HG03565 (cell line): ENCODE measurements around the gene SMG6.

ENCODE experiments used
- ATAC-seq: cut with Tn5 transposase; IDR thresholded peaks from one replicate; pipeline ENCODE4 v1.9.1; 2021; ENCODE audit warnings: mild to moderate bottlenecking, moderate library complexity; ENCODE audit not compliant: unreplicated experiment

SMG6 gene

GRCh38 chr17:2034806-2035540 lies 268.6 kb downstream of the SMG6 start:
- ATAC-seq: no peak

GRCh38 chr17:2034157-2034556 lies 269.4 kb downstream of the SMG6 start:
- ATAC-seq: no peak

- no peak for ATAC-seq
These were observed 270.4 kb downstream of the SMG6 start for GRCh38 chr17:2033153-2033552.

GRCh38 chr17:2030779-2031163 lies 272.8 kb downstream of the SMG6 start:
- ATAC-seq: no peak

GRCh38 chr17:2029911-2030778 lies 273.4 kb downstream of the SMG6 start, which contains the start of gene DPH1:
Gene DPH1 (plus strand): TSS chr17:2030153. CDS start chr17:2030170, 17 bp downstream.
- ATAC-seq: peak; percentile 70

- ATAC-seq: no peak
These were observed 274.8 kb downstream of the SMG6 start for GRCh38 chr17:2028737-2029136.

- ATAC-seq: no peak
These were observed 275.4 kb downstream of the SMG6 start for GRCh38 chr17:2028234-2028614.

- ATAC-seq: no peak
These were observed 275.9 kb downstream of the SMG6 start for GRCh38 chr17:2027528-2028233.

- no peak for ATAC-seq
These were observed 277.8 kb downstream of the SMG6 start for GRCh38 chr17:2025622-2026309.

- no peak for ATAC-seq
These were observed 278.4 kb downstream of the SMG6 start, which contains the start of gene RTN4RL1 for GRCh38 chr17:2025220-2025621. Gene RTN4RL1 (minus strand): TSS chr17:2025334. CDS start chr17:2024865, 469 bp downstream.

GRCh38 chr17:2024572-2025219 lies 278.9 kb downstream of the SMG6 start:
- no peak for ATAC-seq

GRCh38 chr17:2023692-2024571 lies 279.7 kb downstream of the SMG6 start:
- ATAC-seq: no peak

- ATAC-seq: no peak
These were observed 280.3 kb downstream of the SMG6 start for GRCh38 chr17:2023256-2023655.

GRCh38 chr17:2022647-2023240 lies 280.8 kb downstream of the SMG6 start:
- ATAC-seq: no peak

- ATAC-seq: no peak
These were observed 282.9 kb downstream of the SMG6 start for GRCh38 chr17:2020721-2021120.

- no peak for ATAC-seq
These were observed 283.9 kb downstream of the SMG6 start for GRCh38 chr17:2019723-2020122.

GRCh38 chr17:2018716-2019510 lies 284.7 kb downstream of the SMG6 start:
- ATAC-seq: no peak
